ENCODE data around the gene DSPP.
"Not testable (repeated sequence)": the region's sequence is repeated elsewhere in the genome, so short reads cannot be mapped to it uniquely, and the experiment has no call there.

The DSPP gene

GRCh38 chr4:87608229-87608628 is at the start of gene DSPP:
TSS of gene DSPP (plus strand) at chr4:87608529. CDS start at chr4:87610909, 2,380 bp downstream.
- Histone ChIP-seq H3K9me3 (ENCODE audit: low read length) (no peaks in the 10 kb centered on the region), H2AFZ (ENCODE audit: low read depth, low read length) (no peak within 1 kb of the TSS), H3K4me3 (ENCODE audit: low read length) (no peak within 1 kb of the TSS), H3K4me1 (ENCODE audit: insufficient read depth, low read length) (peaks cover 3% of the 10 kb centered on the region), H3K27me3 (ENCODE audit: insufficient read depth, low read length) (no peaks in the 10 kb centered on the region), H3K36me3 (ENCODE audit: insufficient read depth, low read length) (no peaks in the 10 kb centered on the region)

- H3K36me3 ChIP-seq (ENCODE audit: insufficient read depth, low read length) = no peaks in the 10 kb centered on the region
- H2AFZ ChIP-seq (ENCODE audit: low read depth, low read length) = no peak overlapping the region
- no peaks in the 10 kb centered on the region for H3K27me3 ChIP-seq (ENCODE audit: insufficient read depth, low read length)
Measured at GRCh38 chr4:87559090-87559837, 49.1 kb upstream of the DSPP start.

GRCh38 chr4:87560802-87561201 is 47.5 kb upstream of the DSPP start:
- no peak overlapping the region for H2AFZ ChIP-seq (ENCODE audit: low read depth, low read length)
- H3K4me1 ChIP-seq (ENCODE audit: insufficient read depth, low read length) = no peaks in the 10 kb centered on the region
- H3K4me3 ChIP-seq (ENCODE audit: low read length) = no peak overlapping the region
- H3K36me3 ChIP-seq (ENCODE audit: insufficient read depth, low read length) = no peaks in the 10 kb centered on the region
- H3K27me3 ChIP-seq (ENCODE audit: insufficient read depth, low read length) = no peaks in the 10 kb centered on the region
- peaks cover 3% of the 10 kb centered on the region for H3K9me3 ChIP-seq (ENCODE audit: low read length)

More at GRCh38 chr4:87559090-87559837, 49.1 kb upstream of the DSPP start:
- Histone ChIP-seq H3K4me3 (ENCODE audit: low read length) (no peak overlapping the region), H3K9me3 (ENCODE audit: low read length) (peaks cover 3% of the 10 kb centered on the region), H3K4me1 (ENCODE audit: insufficient read depth, low read length) (no peaks in the 10 kb centered on the region)

- Histone ChIP-seq H3K4me3 (ENCODE audit: low read length) (no peak overlapping the region), H3K9me3 (ENCODE audit: low read length) (peaks cover under 1% of the 10 kb centered on the region), H3K4me1 (ENCODE audit: insufficient read depth, low read length) (no peaks in the 10 kb centered on the region), H2AFZ (ENCODE audit: low read depth, low read length) (no peak overlapping the region), H3K27me3 (ENCODE audit: insufficient read depth, low read length) (no peaks in the 10 kb centered on the region), H3K36me3 (ENCODE audit: insufficient read depth, low read length) (no peaks in the 10 kb centered on the region)
Measured at GRCh38 chr4:87565746-87566145, 42.6 kb upstream of the DSPP start.

- Histone ChIP-seq H2AFZ (ENCODE audit: low read depth, low read length) (no peak overlapping the region), H3K36me3 (ENCODE audit: insufficient read depth, low read length) (no peaks in the 10 kb centered on the region), H3K4me3 (ENCODE audit: low read length) (no peak overlapping the region), H3K9me3 (ENCODE audit: low read length) (no peaks in the 10 kb centered on the region), H3K4me1 (ENCODE audit: insufficient read depth, low read length) (no peaks in the 10 kb centered on the region), H3K27me3 (ENCODE audit: insufficient read depth, low read length) (no peaks in the 10 kb centered on the region)
Measured at GRCh38 chr4:87566276-87566675, 42.1 kb upstream of the DSPP start.

GRCh38 chr4:87567191-87567590 is 41.1 kb upstream of the DSPP start:
- no peak overlapping the region for H2AFZ ChIP-seq (ENCODE audit: low read depth, low read length)
- H3K9me3 ChIP-seq (ENCODE audit: low read length) = no peaks in the 10 kb centered on the region
- no peaks in the 10 kb centered on the region for H3K4me1 ChIP-seq (ENCODE audit: insufficient read depth, low read length)
- no peaks in the 10 kb centered on the region for H3K27me3 ChIP-seq (ENCODE audit: insufficient read depth, low read length)
- H3K36me3 ChIP-seq (ENCODE audit: insufficient read depth, low read length) = no peaks in the 10 kb centered on the region
- no peak overlapping the region for H3K4me3 ChIP-seq (ENCODE audit: low read length)

GRCh38 chr4:87570290-87570805 is 38.0 kb upstream of the DSPP start:
- H3K27me3 ChIP-seq (ENCODE audit: insufficient read depth, low read length) = no peaks in the 10 kb centered on the region
- H3K4me1 ChIP-seq (ENCODE audit: insufficient read depth, low read length) = no peaks in the 10 kb centered on the region
- H3K9me3 ChIP-seq (ENCODE audit: low read length) = no peaks in the 10 kb centered on the region
- no peak overlapping the region for H2AFZ ChIP-seq (ENCODE audit: low read depth, low read length)
- no peak overlapping the region for H3K4me3 ChIP-seq (ENCODE audit: low read length)
- no peaks in the 10 kb centered on the region for H3K36me3 ChIP-seq (ENCODE audit: insufficient read depth, low read length)

- H2AFZ ChIP-seq (ENCODE audit: low read depth, low read length); H3K9me3 ChIP-seq (ENCODE audit: low read length); H3K4me1 ChIP-seq (ENCODE audit: insufficient read depth, low read length); H3K36me3 ChIP-seq (ENCODE audit: insufficient read depth, low read length); H3K27me3 ChIP-seq (ENCODE audit: insufficient read depth, low read length); H3K4me3 ChIP-seq (ENCODE audit: low read length): not testable (repeated sequence)
Measured at GRCh38 chr4:87574376-87574775, 34.0 kb upstream of the DSPP start.

- Histone ChIP-seq H3K36me3 (ENCODE audit: insufficient read depth, low read length) (no peaks in the 10 kb centered on the region), H3K9me3 (ENCODE audit: low read length) (no peaks in the 10 kb centered on the region), H3K27me3 (ENCODE audit: insufficient read depth, low read length) (no peaks in the 10 kb centered on the region), H2AFZ (ENCODE audit: low read depth, low read length) (no peak overlapping the region), H3K4me3 (ENCODE audit: low read length) (no peak overlapping the region), H3K4me1 (ENCODE audit: insufficient read depth, low read length) (no peaks in the 10 kb centered on the region)
Measured at GRCh38 chr4:87574996-87575395, 33.3 kb upstream of the DSPP start.

GRCh38 chr4:87575408-87575807 is 32.9 kb upstream of the DSPP start:
- Histone ChIP-seq H3K27me3 (ENCODE audit: insufficient read depth, low read length) (no peaks in the 10 kb centered on the region), H3K4me3 (ENCODE audit: low read length) (no peak overlapping the region), H3K4me1 (ENCODE audit: insufficient read depth, low read length) (no peaks in the 10 kb centered on the region), H3K36me3 (ENCODE audit: insufficient read depth, low read length) (no peaks in the 10 kb centered on the region), H2AFZ (ENCODE audit: low read depth, low read length) (no peak overlapping the region), H3K9me3 (ENCODE audit: low read length) (no peaks in the 10 kb centered on the region)

GRCh38 chr4:87575983-87576382 is 32.3 kb upstream of the DSPP start:
- no peaks in the 10 kb centered on the region for H3K27me3 ChIP-seq (ENCODE audit: insufficient read depth, low read length)
- no peaks in the 10 kb centered on the region for H3K4me1 ChIP-seq (ENCODE audit: insufficient read depth, low read length)
- no peaks in the 10 kb centered on the region for H3K36me3 ChIP-seq (ENCODE audit: insufficient read depth, low read length)
- H3K4me3 ChIP-seq (ENCODE audit: low read length) = no peak overlapping the region
- no peaks in the 10 kb centered on the region for H3K9me3 ChIP-seq (ENCODE audit: low read length)
- no peak overlapping the region for H2AFZ ChIP-seq (ENCODE audit: low read depth, low read length)

GRCh38 chr4:87579478-87579877 is 28.9 kb upstream of the DSPP start:
- H3K9me3 ChIP-seq (ENCODE audit: low read length) = no peaks in the 10 kb centered on the region
- no peaks in the 10 kb centered on the region for H3K36me3 ChIP-seq (ENCODE audit: insufficient read depth, low read length)
- no peak overlapping the region for H3K4me3 ChIP-seq (ENCODE audit: low read length)
- no peaks in the 10 kb centered on the region for H3K27me3 ChIP-seq (ENCODE audit: insufficient read depth, low read length)
- H3K4me1 ChIP-seq (ENCODE audit: insufficient read depth, low read length) = no peaks in the 10 kb centered on the region
- H2AFZ ChIP-seq (ENCODE audit: low read depth, low read length) = no peak overlapping the region

- Histone ChIP-seq H3K4me1 (ENCODE audit: insufficient read depth, low read length) (no peaks in the 10 kb centered on the region), H2AFZ (ENCODE audit: low read depth, low read length) (no peak overlapping the region), H3K4me3 (ENCODE audit: low read length) (no peak overlapping the region), H3K36me3 (ENCODE audit: insufficient read depth, low read length) (no peaks in the 10 kb centered on the region), H3K27me3 (ENCODE audit: insufficient read depth, low read length) (no peaks in the 10 kb centered on the region), H3K9me3 (ENCODE audit: low read length) (no peaks in the 10 kb centered on the region)
Measured at GRCh38 chr4:87580057-87580456, 28.3 kb upstream of the DSPP start.

Data from neuron (in vitro differentiated cells).